ENCODE data around the gene JARID2.

Gene JARID2

GRCh38 chr6:15523679-15524630, 278.1 kb downstream of the JARID2 start:
- Histone ChIP-seq H3K4me1 (ENCODE audit: control insufficient read depth in 5 of 5, insufficient read depth in 5 of 5, low read length in 5 of 5) (peaks cover 0 to 16% (median 13%) of the 10 kb centered on the region in 5 donors), H3K27ac (ENCODE audit: low read depth, low read length) (no peak overlapping the region), H3K9ac (ENCODE audit: low read length in 5 of 5) (no peak overlapping the region), H3K9me3 (ENCODE audit: control insufficient read depth in 5 of 5, low read length in 5 of 5) (peaks cover 0 to 7% (median 0%) of the 10 kb centered on the region in 5 donors), H3K27me3 (ENCODE audit: control insufficient read depth in 5 of 5, insufficient read depth in 4 of 5, low read length in 5 of 5) (no peaks in the 10 kb centered on the region), H3K36me3 (ENCODE audit: control insufficient read depth in 5 of 5, insufficient read depth in 5 of 5, low read length in 5 of 5) (peaks cover 2 to 56% (median 49%) of the 10 kb centered on the region in 5 donors), H3K4me3 (ENCODE audit: low read depth in 1 of 5, low read length in 5 of 5) (no peak overlapping the region)

GRCh38 chr6:15524861-15525401, 279.1 kb downstream of the JARID2 start:
- Histone ChIP-seq H3K4me1 (ENCODE audit: control insufficient read depth in 5 of 5, insufficient read depth in 5 of 5, low read length in 5 of 5) (peaks cover 0 to 16% (median 13%) of the 10 kb centered on the region in 5 donors), H3K36me3 (ENCODE audit: control insufficient read depth in 5 of 5, insufficient read depth in 5 of 5, low read length in 5 of 5) (peaks cover 2 to 47% (median 43%) of the 10 kb centered on the region in 5 donors), H3K27ac (ENCODE audit: low read depth, low read length) (no peak overlapping the region), H3K4me3 (ENCODE audit: low read depth in 1 of 5, low read length in 5 of 5) (no peak overlapping the region), H3K27me3 (ENCODE audit: control insufficient read depth in 5 of 5, insufficient read depth in 4 of 5, low read length in 5 of 5) (no peaks in the 10 kb centered on the region), H3K9ac (ENCODE audit: low read length in 5 of 5) (no peak overlapping the region), H3K9me3 (ENCODE audit: control insufficient read depth in 5 of 5, low read length in 5 of 5) (peaks cover 0 to 7% (median 0%) of the 10 kb centered on the region in 5 donors)

- Histone ChIP-seq H3K9me3 (ENCODE audit: control insufficient read depth in 5 of 5, low read length in 5 of 5) (peaks cover 0 to 7% (median 0%) of the 10 kb centered on the region in 5 donors), H3K4me1 (ENCODE audit: control insufficient read depth in 5 of 5, insufficient read depth in 5 of 5, low read length in 5 of 5) (peaks cover 0 to 20% (median 14%) of the 10 kb centered on the region in 5 donors), H3K36me3 (ENCODE audit: control insufficient read depth in 5 of 5, insufficient read depth in 5 of 5, low read length in 5 of 5) (peaks cover 2 to 43% (median 36%) of the 10 kb centered on the region in 5 donors), H3K27ac (ENCODE audit: low read depth, low read length) (no peak overlapping the region), H3K9ac (ENCODE audit: low read length in 5 of 5) (no peak overlapping the region), H3K27me3 (ENCODE audit: control insufficient read depth in 5 of 5, insufficient read depth in 4 of 5, low read length in 5 of 5) (no peaks in the 10 kb centered on the region), H3K4me3 (ENCODE audit: low read depth in 1 of 5, low read length in 5 of 5) (no peak overlapping the region)
Measured at GRCh38 chr6:15526212-15526701, 280.4 kb downstream of the JARID2 start.

- H3K4me1 ChIP-seq (ENCODE audit: control insufficient read depth in 5 of 5, insufficient read depth in 5 of 5, low read length in 5 of 5): peaks cover 0 to 18% (median 0%) of the 10 kb centered on the region in 5 donors
- no peak overlapping the region for H3K9ac ChIP-seq (ENCODE audit: low read length in 5 of 5)
- H3K4me3 ChIP-seq (ENCODE audit: low read depth in 1 of 5, low read length in 5 of 5): no peak overlapping the region
- H3K9me3 ChIP-seq (ENCODE audit: control insufficient read depth in 5 of 5, low read length in 5 of 5): peaks cover 0 to 7% (median 0%) of the 10 kb centered on the region in 5 donors
- no peak overlapping the region for H3K27ac ChIP-seq (ENCODE audit: low read depth, low read length)
- H3K36me3 ChIP-seq (ENCODE audit: control insufficient read depth in 5 of 5, insufficient read depth in 5 of 5, low read length in 5 of 5): peaks cover 2 to 42% (median 26%) of the 10 kb centered on the region in 5 donors
- no peaks in the 10 kb centered on the region for H3K27me3 ChIP-seq (ENCODE audit: control insufficient read depth in 5 of 5, insufficient read depth in 4 of 5, low read length in 5 of 5)
Measured at GRCh38 chr6:15527838-15528617, 282.2 kb downstream of the JARID2 start.

GRCh38 chr6:15528870-15529269, 283.0 kb downstream of the JARID2 start:
- Histone ChIP-seq H3K9ac (ENCODE audit: low read length in 5 of 5) (no peak overlapping the region), H3K9me3 (ENCODE audit: control insufficient read depth in 5 of 5, low read length in 5 of 5) (peaks cover 0 to 7% (median 0%) of the 10 kb centered on the region in 5 donors), H3K36me3 (ENCODE audit: control insufficient read depth in 5 of 5, insufficient read depth in 5 of 5, low read length in 5 of 5) (peaks cover 2 to 39% (median 18%) of the 10 kb centered on the region in 5 donors), H3K27ac (ENCODE audit: low read depth, low read length) (no peak overlapping the region), H3K27me3 (ENCODE audit: control insufficient read depth in 5 of 5, insufficient read depth in 4 of 5, low read length in 5 of 5) (no peaks in the 10 kb centered on the region), H3K4me3 (ENCODE audit: low read depth in 1 of 5, low read length in 5 of 5) (no peak overlapping the region), H3K4me1 (ENCODE audit: control insufficient read depth in 5 of 5, insufficient read depth in 5 of 5, low read length in 5 of 5) (peaks cover 0 to 18% (median 0%) of the 10 kb centered on the region in 5 donors)

GRCh38 chr6:15530411-15530810, 284.5 kb downstream of the JARID2 start:
- Histone ChIP-seq H3K9me3 (ENCODE audit: control insufficient read depth in 5 of 5, low read length in 5 of 5) (peaks cover 0 to 7% (median 0%) of the 10 kb centered on the region in 5 donors), H3K4me3 (ENCODE audit: low read depth in 1 of 5, low read length in 5 of 5) (no peak overlapping the region), H3K36me3 (ENCODE audit: control insufficient read depth in 5 of 5, insufficient read depth in 5 of 5, low read length in 5 of 5) (peaks cover 2 to 30% (median 11%) of the 10 kb centered on the region in 5 donors)

GRCh38 chr6:15531973-15532372, 286.1 kb downstream of the JARID2 start:
- Histone ChIP-seq H3K36me3 (ENCODE audit: control insufficient read depth in 5 of 5, insufficient read depth in 5 of 5, low read length in 5 of 5) (peaks cover 2 to 23% (median 9%) of the 10 kb centered on the region in 5 donors), H3K9me3 (ENCODE audit: control insufficient read depth in 5 of 5, low read length in 5 of 5) (peaks cover 0 to 7% (median 0%) of the 10 kb centered on the region in 5 donors), H3K4me3 (ENCODE audit: low read depth in 1 of 5, low read length in 5 of 5) (no peak overlapping the region), H3K27ac (ENCODE audit: low read depth, low read length) (no peak overlapping the region), H3K27me3 (ENCODE audit: control insufficient read depth in 5 of 5, insufficient read depth in 4 of 5, low read length in 5 of 5) (no peaks in the 10 kb centered on the region), H3K4me1 (ENCODE audit: control insufficient read depth in 5 of 5, insufficient read depth in 5 of 5, low read length in 5 of 5) (peaks cover 0 to 18% (median 9%) of the 10 kb centered on the region in 5 donors), H3K9ac (ENCODE audit: low read length in 5 of 5) (no peak overlapping the region)

More at GRCh38 chr6:15530411-15530810, 284.5 kb downstream of the JARID2 start:
- Histone ChIP-seq H3K27me3 (ENCODE audit: control insufficient read depth in 5 of 5, insufficient read depth in 4 of 5, low read length in 5 of 5) (no peaks in the 10 kb centered on the region), H3K27ac (ENCODE audit: low read depth, low read length) (no peak overlapping the region), H3K9ac (ENCODE audit: low read length in 5 of 5) (no peak overlapping the region), H3K4me1 (ENCODE audit: control insufficient read depth in 5 of 5, insufficient read depth in 5 of 5, low read length in 5 of 5) (peaks cover 0 to 18% (median 0%) of the 10 kb centered on the region in 5 donors)

GRCh38 chr6:15533379-15534026, 287.6 kb downstream of the JARID2 start:
- H3K9me3 ChIP-seq (ENCODE audit: control insufficient read depth in 5 of 5, low read length in 5 of 5): no peaks in the 10 kb centered on the region
- no peak overlapping the region for H3K9ac ChIP-seq (ENCODE audit: low read length in 5 of 5)
- H3K27me3 ChIP-seq (ENCODE audit: control insufficient read depth in 5 of 5, insufficient read depth in 4 of 5, low read length in 5 of 5): no peaks in the 10 kb centered on the region
- H3K4me3 ChIP-seq (ENCODE audit: low read depth in 1 of 5, low read length in 5 of 5): no peak overlapping the region
- peaks cover 0 to 18% (median 9%) of the 10 kb centered on the region in 5 donors for H3K4me1 ChIP-seq (ENCODE audit: control insufficient read depth in 5 of 5, insufficient read depth in 5 of 5, low read length in 5 of 5)
- H3K27ac ChIP-seq (ENCODE audit: low read depth, low read length): no peak overlapping the region
- H3K36me3 ChIP-seq (ENCODE audit: control insufficient read depth in 5 of 5, insufficient read depth in 5 of 5, low read length in 5 of 5): peaks cover 0 to 20% (median 8%) of the 10 kb centered on the region in 5 donors

- peaks cover 0 to 18% (median 9%) of the 10 kb centered on the region in 5 donors for H3K4me1 ChIP-seq (ENCODE audit: control insufficient read depth in 5 of 5, insufficient read depth in 5 of 5, low read length in 5 of 5)
- no peak overlapping the region for H3K9ac ChIP-seq (ENCODE audit: low read length in 5 of 5)
- H3K27ac ChIP-seq (ENCODE audit: low read depth, low read length): no peak overlapping the region
- H3K4me3 ChIP-seq (ENCODE audit: low read depth in 1 of 5, low read length in 5 of 5): no peak overlapping the region
- no peaks in the 10 kb centered on the region for H3K9me3 ChIP-seq (ENCODE audit: control insufficient read depth in 5 of 5, low read length in 5 of 5)
- H3K36me3 ChIP-seq (ENCODE audit: control insufficient read depth in 5 of 5, insufficient read depth in 5 of 5, low read length in 5 of 5): peaks cover 0 to 15% (median 7%) of the 10 kb centered on the region in 5 donors
- no peaks in the 10 kb centered on the region for H3K27me3 ChIP-seq (ENCODE audit: control insufficient read depth in 5 of 5, insufficient read depth in 4 of 5, low read length in 5 of 5)
Measured at GRCh38 chr6:15534974-15535373, 289.1 kb downstream of the JARID2 start.
